Measurements from ENCODE around the gene CALCOCO2.
"Not testable (repeated sequence)": the region's sequence is repeated elsewhere in the genome, so short reads cannot be mapped to it uniquely, and the experiment has no call there.

The CALCOCO2 gene

DNA sequence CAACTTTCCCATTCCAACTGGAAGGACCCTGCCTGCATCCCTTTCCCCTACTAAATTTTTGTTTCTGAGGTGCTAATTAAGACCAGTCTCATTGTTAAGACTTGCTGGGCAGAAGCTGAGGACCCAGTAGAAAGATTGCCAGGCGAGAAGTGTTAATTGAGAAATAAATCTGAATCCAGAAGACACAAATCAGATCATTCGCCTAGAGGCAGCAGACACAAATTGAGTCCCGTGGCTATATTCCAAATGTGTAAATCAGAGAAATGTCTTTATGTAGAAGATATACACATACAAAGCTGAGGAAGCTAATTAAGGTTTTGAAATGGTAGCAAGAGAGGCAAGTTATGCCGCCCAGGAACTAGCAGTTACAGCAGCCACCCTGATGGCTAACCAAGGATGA is 29.6 kb downstream of the CALCOCO2 start:
- TF ChIP-seq, protein P1, sequence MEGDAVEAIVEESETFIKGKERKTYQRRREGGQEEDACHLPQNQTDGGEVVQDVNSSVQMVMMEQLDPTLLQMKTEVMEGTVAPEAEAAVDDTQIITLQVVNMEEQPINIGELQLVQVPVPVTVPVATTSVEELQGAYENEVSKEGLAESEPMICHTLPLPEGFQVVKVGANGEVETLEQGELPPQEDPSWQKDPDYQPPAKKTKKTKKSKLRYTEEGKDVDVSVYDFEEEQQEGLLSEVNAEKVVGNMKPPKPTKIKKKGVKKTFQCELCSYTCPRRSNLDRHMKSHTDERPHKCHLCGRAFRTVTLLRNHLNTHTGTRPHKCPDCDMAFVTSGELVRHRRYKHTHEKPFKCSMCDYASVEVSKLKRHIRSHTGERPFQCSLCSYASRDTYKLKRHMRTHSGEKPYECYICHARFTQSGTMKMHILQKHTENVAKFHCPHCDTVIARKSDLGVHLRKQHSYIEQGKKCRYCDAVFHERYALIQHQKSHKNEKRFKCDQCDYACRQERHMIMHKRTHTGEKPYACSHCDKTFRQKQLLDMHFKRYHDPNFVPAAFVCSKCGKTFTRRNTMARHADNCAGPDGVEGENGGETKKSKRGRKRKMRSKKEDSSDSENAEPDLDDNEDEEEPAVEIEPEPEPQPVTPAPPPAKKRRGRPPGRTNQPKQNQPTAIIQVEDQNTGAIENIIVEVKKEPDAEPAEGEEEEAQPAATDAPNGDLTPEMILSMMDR (conservative IDR thresholded peaks at IDR 0.05; ENCODE audit: low read depth, low read length): no peak

DNA sequence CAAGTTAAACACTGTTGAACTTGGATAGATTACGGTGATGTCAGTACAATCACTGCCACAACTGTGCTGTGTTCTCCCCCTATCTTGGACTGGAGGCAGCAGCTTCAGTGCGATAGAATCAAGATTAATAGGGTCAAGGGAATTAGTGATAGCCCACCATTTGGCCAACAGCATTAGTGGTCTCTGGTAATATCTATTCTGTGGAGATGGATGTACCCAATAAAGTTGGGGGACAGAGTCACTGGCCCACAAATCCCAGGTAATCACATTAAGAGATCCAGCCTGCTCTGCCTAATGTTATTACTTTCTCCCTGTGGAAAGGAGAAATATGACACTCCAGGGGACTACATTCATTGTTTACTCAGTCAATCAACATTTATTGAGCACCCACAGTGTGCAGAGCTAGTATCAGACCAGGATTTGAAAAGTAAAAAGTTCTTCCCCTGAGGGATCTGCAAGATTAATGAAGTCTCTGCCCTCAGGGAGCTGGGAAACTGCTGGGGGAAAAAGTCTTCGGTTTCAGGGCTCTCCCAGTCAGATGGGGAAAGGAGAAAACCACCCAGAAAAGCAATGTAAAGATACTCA is 38.2 kb downstream of the CALCOCO2 start:
- TF ChIP-seq, protein P1 (conservative IDR thresholded peaks at IDR 0.05; ENCODE audit: low read depth, low read length): no peak
- no peak overlapping the region for H3K4me3 ChIP-seq (ENCODE audit: low read length)
- DNase-seq (ENCODE audit: low read depth): no peak

More for the DNA sequence above, 29.6 kb downstream of the CALCOCO2 start:
- no peak for DNase-seq (ENCODE audit: low read depth)
- no peak overlapping the region for H3K4me3 ChIP-seq (ENCODE audit: low read length)

DNA sequence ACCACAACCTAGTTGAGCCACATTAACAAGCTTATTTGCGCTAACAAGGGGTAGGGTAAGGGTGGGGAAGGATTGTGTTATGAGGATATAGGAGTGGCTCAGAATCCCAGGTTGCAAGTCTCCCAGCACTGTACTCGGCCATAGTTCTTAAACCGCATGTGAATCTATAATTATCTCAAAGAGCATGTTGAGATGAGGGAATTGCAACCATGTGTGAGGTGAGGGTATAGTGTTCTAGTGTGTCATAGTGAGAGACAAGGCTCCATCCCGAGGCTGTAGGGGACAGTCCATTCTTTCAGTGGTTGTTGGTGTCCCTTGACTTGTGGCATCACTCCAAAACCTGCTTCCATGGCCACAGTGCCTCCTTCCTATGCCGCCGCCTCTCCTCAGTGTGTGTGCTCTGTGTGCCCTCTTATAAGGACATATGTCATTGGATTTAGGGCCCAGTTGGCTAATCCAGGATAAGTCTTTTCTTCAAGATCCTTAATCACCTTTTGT is 39.0 kb downstream of the CALCOCO2 start:
- no peak for DNase-seq (ENCODE audit: low read depth)
- no peak overlapping the region for H3K4me3 ChIP-seq (ENCODE audit: low read length)
- TF ChIP-seq, protein P1 (conservative IDR thresholded peaks at IDR 0.05; ENCODE audit: low read depth, low read length): no peak

DNA sequence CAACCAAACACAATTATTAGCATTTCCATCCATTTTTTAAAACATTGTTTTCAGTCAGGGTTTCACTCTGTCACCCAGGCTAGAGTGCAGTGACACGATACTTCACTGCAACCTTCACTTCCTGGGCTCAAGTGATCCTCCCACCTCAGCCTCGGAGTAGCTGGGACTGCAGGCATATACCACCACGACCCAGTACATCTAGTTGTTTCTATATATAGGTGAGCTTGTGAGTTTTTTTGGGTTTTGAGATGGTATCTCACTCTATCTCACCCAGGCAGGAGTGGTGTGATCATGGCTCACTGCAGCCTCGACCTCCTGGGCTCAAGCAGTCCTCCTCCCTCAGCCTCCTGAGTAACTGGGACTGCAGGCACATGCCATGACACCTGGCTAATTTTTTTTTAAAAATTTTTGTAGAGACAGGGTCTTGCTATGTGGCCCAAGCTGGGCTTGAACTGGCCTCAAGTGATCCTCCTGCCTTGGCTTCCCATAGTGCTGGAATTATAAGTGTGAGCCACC is 40.3 kb downstream of the CALCOCO2 start:
- TF ChIP-seq, protein P1 (conservative IDR thresholded peaks at IDR 0.05; ENCODE audit: low read depth, low read length): no peak

DNA sequence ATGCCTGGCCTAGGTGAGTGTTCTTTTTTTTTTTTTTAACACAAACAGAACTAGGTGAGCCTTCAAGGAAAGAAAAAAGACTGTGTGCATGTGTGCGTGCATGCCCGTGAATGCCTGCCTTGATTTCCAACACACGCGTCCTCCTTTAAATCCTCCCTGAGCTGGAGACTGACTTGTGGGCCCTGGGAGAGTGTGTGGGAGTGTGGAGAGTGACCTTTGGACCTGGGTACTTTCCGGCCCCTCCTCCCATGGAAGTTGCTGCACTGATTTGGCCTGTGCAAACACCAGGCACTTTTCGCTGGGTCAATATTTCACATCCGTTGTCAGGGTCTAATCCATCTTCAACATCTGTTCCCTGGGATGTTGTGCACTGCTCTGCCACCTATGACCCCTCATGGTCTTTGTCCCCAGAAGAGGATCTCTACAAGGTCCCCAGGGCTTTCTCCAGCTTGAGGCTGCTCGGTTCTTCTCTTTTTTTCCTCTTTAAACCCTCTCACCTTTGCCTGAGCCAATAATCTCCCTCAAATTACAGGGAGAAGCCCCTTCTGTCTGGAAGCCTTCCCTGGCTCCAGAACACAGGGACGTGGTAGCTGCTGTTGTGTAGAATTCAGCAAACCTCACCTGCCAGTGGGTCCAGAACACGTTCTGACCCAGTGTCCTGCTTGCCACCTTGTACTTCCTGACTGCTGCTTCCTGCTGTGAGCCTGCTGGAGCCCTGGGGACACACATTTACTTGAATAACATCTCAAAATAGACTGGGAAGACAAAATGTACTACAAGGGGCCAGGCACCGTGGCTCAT is 40.9 kb downstream of the CALCOCO2 start:
- H3K4me3 ChIP-seq (ENCODE audit: low read length): no peak overlapping the region
- TF ChIP-seq, protein P1 (conservative IDR thresholded peaks at IDR 0.05; ENCODE audit: low read depth, low read length): no peak
- no peak for DNase-seq (ENCODE audit: low read depth)

More for the DNA sequence above, 40.3 kb downstream of the CALCOCO2 start:
- no peak overlapping the region for H3K4me3 ChIP-seq (ENCODE audit: low read length)
- no peak for DNase-seq (ENCODE audit: low read depth)

DNA sequence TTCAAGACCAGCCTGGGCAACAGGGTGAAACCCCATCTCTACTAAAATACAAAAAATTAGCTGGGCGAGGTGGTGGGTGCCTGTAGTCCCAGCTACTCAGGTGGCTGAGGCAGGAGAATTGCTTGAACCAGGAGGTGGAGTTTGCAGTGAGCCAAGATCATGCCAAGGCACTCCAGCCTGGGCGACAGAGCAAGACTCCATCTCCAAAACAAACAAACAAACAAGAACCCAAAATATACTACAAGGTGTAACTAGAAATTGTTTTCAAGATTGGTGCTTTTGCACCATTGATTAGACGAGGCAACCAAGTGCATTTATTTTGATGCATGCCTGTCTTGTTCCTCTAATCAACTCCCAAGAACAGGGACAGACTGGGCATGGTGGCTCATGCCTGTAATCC is 41.6 kb downstream of the CALCOCO2 start:
- not testable (repeated sequence) for H3K4me3 ChIP-seq (ENCODE audit: low read length); DNase-seq (ENCODE audit: low read depth)

DNA sequence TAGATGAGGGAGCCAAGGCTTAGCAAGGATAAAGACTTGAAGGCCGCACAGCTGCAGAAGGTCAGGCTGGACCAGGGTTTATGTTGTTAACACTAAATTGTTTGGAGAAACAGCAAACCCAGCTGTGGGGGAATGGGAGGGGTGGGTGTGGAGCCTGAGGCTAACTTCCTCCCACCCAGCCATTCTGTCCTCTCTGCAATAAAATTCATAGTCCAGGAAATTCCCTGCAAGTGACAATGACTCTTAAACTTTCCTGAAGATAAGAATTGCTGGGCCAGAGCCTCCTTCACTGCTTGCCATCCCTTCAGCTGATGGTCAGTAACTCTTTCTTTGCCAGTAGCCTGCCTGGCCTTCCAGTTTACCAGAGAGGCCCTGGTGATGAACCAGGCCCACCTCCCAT is 42.4 kb downstream of the CALCOCO2 start:
- DNase-seq (ENCODE audit: low read depth): no peak
- TF ChIP-seq, protein P1 (conservative IDR thresholded peaks at IDR 0.05; ENCODE audit: low read depth, low read length): no peak

More for the DNA sequence above, 42.4 kb downstream of the CALCOCO2 start:
- no peak overlapping the region for H3K4me3 ChIP-seq (ENCODE audit: low read length)

All from retinal pigment epithelial cell (primary cell).